Transverse colon (tissue), 4 donors: ENCODE results near the gene ADRB1.

Experiments used
- CTCF ChIP-seq, 5 experiments: fragments of 200-600 bp in 3 of 5; fragments of 450-650 bp in 2 of 5; sonication (generic) in 3 of 5; IDR thresholded peaks; 1 replicate in 2 of 5; 2 replicates in 3 of 5; pipeline ENCODE4 v1.5.1; 2016 to 2017; ENCODE audit warnings: antibody characterized with exemption in 5 of 5, inconsistent platforms in 3 of 5, mild to moderate bottlenecking in 2 of 5, moderate library complexity in 1 of 5
- EP300 ChIP-seq: sonication (generic); formaldehyde crosslinking; IDR thresholded peaks from one replicate; pipeline ENCODE4 v1.6.1; 2017; ENCODE audit warnings: antibody characterized with exemption, low read depth
- POLR2A ChIP-seq: fragments of 450-650 bp; IDR thresholded peaks from one replicate; pipeline ENCODE4 v1.6.1; 2016; ENCODE audit warnings: antibody characterized with exemption, mild to moderate bottlenecking, moderate library complexity
- POLR2AphosphoS5 ChIP-seq, 3 donors: sonication (generic); formaldehyde crosslinking; IDR thresholded peaks; one replicate each; pipeline ENCODE4 v1.6.1; 2016; ENCODE audit warnings: antibody characterized with exemption in 3 of 3

DNA sequence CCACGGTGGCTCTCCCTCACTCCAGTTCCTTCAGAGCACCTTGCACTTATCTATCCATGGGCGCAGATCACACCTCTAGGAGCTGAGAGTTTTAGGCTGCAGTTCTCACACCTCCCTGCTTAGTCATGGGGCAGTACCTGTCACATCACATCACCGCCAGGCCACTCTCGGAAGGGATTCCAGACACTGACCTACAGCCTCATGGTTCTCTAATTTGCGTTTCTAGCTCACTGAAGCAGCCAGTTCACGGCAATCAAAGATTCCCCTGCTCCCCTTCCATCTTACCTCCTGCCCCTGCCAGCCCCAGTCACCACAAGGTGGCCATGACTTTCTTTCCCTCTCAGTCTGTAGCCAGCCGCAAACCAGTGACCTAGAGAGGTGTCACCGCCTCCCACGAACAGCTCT, 34.2 kb downstream of the ADRB1 start:
- TF ChIP-seq CTCF (IDR thresholded peaks at IDR 0.05) (no peak), POLR2A (no peak), EP300 (no peak), POLR2AphosphoS5 (IDR thresholded peaks at IDR 0.05) (no peak)
